Astrocyte (in vitro differentiated cells and primary cell): Measurements from ENCODE around the gene CEP19. TPM values are rescaled to one million over a fixed set of nuclear protein-coding genes. Genes with fewer than 3 reads are reported as not detected.
A peak's percentile ranks its signal among the peaks of the same experiment; 100 is the strongest.

Source experiments
- DNase-seq: peaks from one replicate; pipeline ENCODE4 v3.0.0-alpha.2; 2010; ENCODE audit warnings: low read depth
- FAIRE-seq: peaks from 2 replicates; lab custom pipeline; 2011; peaks lifted over from hg19 to GRCh38; lab: Jason Lieb, UNC
- H2AFZ ChIP-seq: 2 replicates; pipeline ENCODE4 v1.6.0; 2012; ENCODE audit warnings: low read depth, low read length, inconsistent platforms
- H3K27ac ChIP-seq: 2 replicates; pipeline ENCODE4 v1.5.1; 2011; ENCODE audit warnings: low read depth, low read length, inconsistent platforms
- H3K27me3 ChIP-seq: 2 replicates; pipeline ENCODE4 v1.6.0; 2011; ENCODE audit warnings: low read length, inconsistent platforms; ENCODE audit not compliant: insufficient read depth
- H3K36me3 ChIP-seq: 2 replicates; pipeline ENCODE4 v1.5.1; 2011; ENCODE audit warnings: low read length, inconsistent platforms; ENCODE audit not compliant: insufficient read depth
- H3K4me1 ChIP-seq: 2 replicates; pipeline ENCODE4 v1.5.1; 2011; ENCODE audit warnings: low read length, inconsistent platforms; ENCODE audit not compliant: insufficient read depth
- H3K4me2 ChIP-seq: 2 replicates; pipeline ENCODE4 v1.6.0; 2012; ENCODE audit warnings: low read length, inconsistent platforms
- H3K4me3 ChIP-seq: 2 replicates; pipeline ENCODE4 v1.5.1; 2011; ENCODE audit warnings: low read depth, mild to moderate bottlenecking, low read length, inconsistent platforms; ENCODE audit not compliant: insufficient read depth
- H3K79me2 ChIP-seq: 2 replicates; pipeline ENCODE4 v1.6.0; 2012; ENCODE audit warnings: mild to moderate bottlenecking, low read length, inconsistent platforms; ENCODE audit not compliant: insufficient read depth
- H3K9ac ChIP-seq: 2 replicates; pipeline ENCODE4 v1.6.0; 2012; ENCODE audit warnings: mild to moderate bottlenecking, low read length, inconsistent platforms
- H3K9me3 ChIP-seq: 2 replicates; pipeline ENCODE4 v1.5.1; 2012; ENCODE audit warnings: low read depth, mild to moderate bottlenecking, low read length, inconsistent platforms; ENCODE audit not compliant: insufficient read depth
- H4K20me1 ChIP-seq: 2 replicates; pipeline ENCODE4 v1.6.0; 2012; ENCODE audit warnings: low read length, inconsistent platforms; ENCODE audit not compliant: insufficient read depth
- H3K27ac Mint-ChIP-seq: one replicate; pipeline ENCODE4 v1.8.0; 2021; ENCODE audit warnings: mild to moderate bottlenecking, mixed read lengths; ENCODE audit not compliant: unreplicated experiment
- H3K27me3 Mint-ChIP-seq: one replicate; pipeline ENCODE4 v1.8.0; 2021; ENCODE audit warnings: low read depth, mixed read lengths; ENCODE audit not compliant: unreplicated experiment
- H3K36me3 Mint-ChIP-seq: one replicate; pipeline ENCODE4 v1.8.0; 2021; ENCODE audit warnings: low read depth, mixed read lengths; ENCODE audit not compliant: unreplicated experiment
- H3K4me1 Mint-ChIP-seq: one replicate; pipeline ENCODE4 v1.8.0; 2021; ENCODE audit warnings: low read depth, mixed read lengths; ENCODE audit not compliant: unreplicated experiment
- H3K4me3 Mint-ChIP-seq: one replicate; pipeline ENCODE4 v1.8.0; 2021; ENCODE audit warnings: mild to moderate bottlenecking, moderate library complexity, mixed read lengths; ENCODE audit not compliant: unreplicated experiment
- H3K9me3 Mint-ChIP-seq: one replicate; pipeline ENCODE4 v1.8.0; 2021; ENCODE audit warnings: mild to moderate bottlenecking, mixed read lengths; ENCODE audit not compliant: unreplicated experiment
- CTCF ChIP-seq: IDR thresholded peaks from 2 replicates; pipeline ENCODE4 v1.5.1; 2011; ENCODE audit warnings: low read depth, mild to moderate bottlenecking, inconsistent platforms, low read length, moderate library complexity; ENCODE audit not compliant: insufficient read depth
- EZH2 ChIP-seq: IDR thresholded peaks from 2 replicates; pipeline ENCODE4 v1.6.1; 2012; ENCODE audit warnings: mild to moderate bottlenecking, low read length, inconsistent platforms; ENCODE audit not compliant: insufficient read depth
- total RNA-seq: library from RNA; stranded (reverse); gene quantifications from 2 replicates; pipeline ENCODE4 v1.2.1, GENCODE V29; 2021

Gene CEP19
- total RNA-seq, 1 donor from 2014 or later, result 2.8 TPM

DNA sequence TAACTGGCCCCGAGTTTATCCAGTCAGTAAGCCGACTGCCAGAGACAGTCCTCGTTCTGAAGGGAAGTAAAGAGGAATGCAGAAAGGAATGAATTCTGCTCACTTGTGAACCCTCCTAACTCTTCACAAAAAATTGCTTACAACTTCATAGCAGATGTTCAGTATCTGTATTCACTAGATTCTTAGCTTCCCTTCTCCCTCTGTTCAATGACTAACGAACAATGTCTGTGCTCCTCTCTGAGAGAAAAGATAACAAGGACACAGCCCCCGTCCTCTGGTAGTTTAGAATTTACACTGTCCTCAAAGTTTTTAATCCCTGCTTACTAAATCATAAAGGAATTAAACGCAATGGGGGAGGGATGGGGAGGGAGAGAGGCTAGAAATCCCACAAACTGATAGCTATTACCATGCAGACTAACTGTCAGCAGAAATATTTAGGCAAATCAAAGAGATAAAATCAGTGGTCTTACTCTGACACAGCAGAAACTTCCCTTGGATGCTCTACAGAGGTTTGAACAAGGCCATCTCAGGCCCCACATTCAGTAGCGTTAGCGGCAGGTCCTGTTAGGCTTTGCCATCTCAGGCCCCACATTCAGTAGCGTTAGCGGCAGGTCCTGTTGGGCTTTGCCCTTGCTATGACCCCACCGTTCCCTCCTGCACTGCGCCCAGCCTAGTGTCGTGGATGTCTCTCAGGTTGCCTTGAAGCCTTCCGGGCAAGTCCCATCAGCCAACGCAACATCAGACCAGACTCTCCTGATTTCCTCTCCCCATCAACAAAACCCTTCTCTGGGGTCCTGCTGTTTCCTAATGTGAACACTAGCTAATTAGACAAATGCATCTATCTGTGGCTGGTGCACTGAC, 49.1 kb downstream of the CEP19 start:
- Histone ChIP-seq H3K27me3 (peaks cover 4% of the 10 kb centered on the region), H2AFZ (no peak overlapping the region), H3K36me3 (no peaks in the 10 kb centered on the region), H3K9me3 (no peaks in the 10 kb centered on the region), H3K4me2 (peak overlapping the region; percentile 7), H3K9ac (no peak overlapping the region), H4K20me1 (no peaks in the 10 kb centered on the region), H3K4me1 (no peaks in the 10 kb centered on the region), H3K79me2 (no peaks in the 10 kb centered on the region), H3K4me3 (no peak overlapping the region), H3K27ac (no peak overlapping the region)
- no peak for TF ChIP-seq CTCF
- no peak for TF ChIP-seq EZH2
- H3K4me1 Mint-ChIP-seq, result peaks cover 14% of the 10 kb centered on the region
- H3K27ac Mint-ChIP-seq, result peak overlapping the region; percentile 26
- DNase-seq, result peak; percentile 30
- H3K9me3 Mint-ChIP-seq, result no peaks in the 10 kb centered on the region
- H3K36me3 Mint-ChIP-seq, result no peaks in the 10 kb centered on the region
- no peaks in the 10 kb centered on the region for H3K27me3 Mint-ChIP-seq
- no peak for FAIRE-seq
- H3K4me3 Mint-ChIP-seq, result no peak overlapping the region

- Histone ChIP-seq H3K27ac (no peak overlapping the region), H3K79me2 (no peaks in the 10 kb centered on the region), H3K27me3 (no peaks in the 10 kb centered on the region), H3K4me1 (no peaks in the 10 kb centered on the region), H3K4me2 (no peak overlapping the region), H3K4me3 (no peak overlapping the region), H3K9ac (no peak overlapping the region), H4K20me1 (no peaks in the 10 kb centered on the region), H3K36me3 (no peaks in the 10 kb centered on the region), H2AFZ (no peak overlapping the region), H3K9me3 (no peaks in the 10 kb centered on the region)
- FAIRE-seq (no peak), DNase-seq (no peak)
- Mint-ChIP-seq H3K27me3 (no peaks in the 10 kb centered on the region), H3K4me1 (peaks cover 14% of the 10 kb centered on the region), H3K9me3 (no peaks in the 10 kb centered on the region), H3K4me3 (no peak overlapping the region), H3K27ac (no peak overlapping the region), H3K36me3 (no peaks in the 10 kb centered on the region)
- TF ChIP-seq CTCF, result no peak
- TF ChIP-seq EZH2, result no peak
These were observed 50.0 kb downstream of the CEP19 start for GRCh38 chr3:196662033-196662432.

DNA sequence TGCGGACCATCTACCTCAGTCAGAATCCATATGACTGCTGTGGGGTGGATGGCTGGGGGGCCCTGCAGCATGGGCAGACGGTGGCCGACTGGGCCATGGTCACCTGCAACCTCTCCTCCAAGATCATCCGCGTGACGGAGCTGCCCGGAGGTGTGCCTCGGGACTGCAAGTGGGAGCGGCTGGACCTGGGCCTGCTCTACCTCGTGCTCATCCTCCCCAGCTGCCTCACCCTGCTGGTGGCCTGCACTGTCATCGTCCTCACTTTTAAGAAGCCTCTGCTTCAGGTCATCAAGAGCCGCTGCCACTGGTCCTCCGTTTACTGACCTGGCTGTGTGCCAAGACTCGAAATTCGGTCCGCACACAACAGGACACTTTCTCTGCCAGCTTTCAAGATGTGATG, 50.6 kb downstream of the CEP19 start:
- no peak overlapping the region for H2AFZ ChIP-seq
- no peak overlapping the region for H3K27ac Mint-ChIP-seq
- FAIRE-seq, result no peak

More for the DNA sequence above, 50.6 kb downstream of the CEP19 start:
- H4K20me1 ChIP-seq, result no peaks in the 10 kb centered on the region
- H3K4me1 ChIP-seq, result no peaks in the 10 kb centered on the region
- no peaks in the 10 kb centered on the region for H3K79me2 ChIP-seq
- no peak overlapping the region for H3K27ac ChIP-seq
- H3K4me3 ChIP-seq, result no peak overlapping the region
- H3K27me3 Mint-ChIP-seq, result no peaks in the 10 kb centered on the region
- no peak for TF ChIP-seq EZH2
- TF ChIP-seq CTCF, result no peak
- no peak overlapping the region for H3K4me3 Mint-ChIP-seq
- H3K36me3 Mint-ChIP-seq, result no peaks in the 10 kb centered on the region
- no peaks in the 10 kb centered on the region for H3K9me3 Mint-ChIP-seq
- no peaks in the 10 kb centered on the region for H3K9me3 ChIP-seq
- no peak for DNase-seq
- H3K36me3 ChIP-seq, result no peaks in the 10 kb centered on the region
- H3K9ac ChIP-seq, result no peak overlapping the region
- no peak overlapping the region for H3K4me2 ChIP-seq
- no peaks in the 10 kb centered on the region for H3K27me3 ChIP-seq
- peaks cover 14% of the 10 kb centered on the region for H3K4me1 Mint-ChIP-seq
